ENCODE data around the gene STARD13. TPM values are rescaled to one million over a fixed set of nuclear protein-coding genes. Genes with fewer than 3 reads are reported as not detected.
"Not testable (repeated sequence)": the region's sequence is repeated elsewhere in the genome, so short reads cannot be mapped to it uniquely, and the experiment has no call there.

The STARD13 gene
- total RNA-seq, 1 experiment from 2014 or later, result 11.3 TPM

DNA sequence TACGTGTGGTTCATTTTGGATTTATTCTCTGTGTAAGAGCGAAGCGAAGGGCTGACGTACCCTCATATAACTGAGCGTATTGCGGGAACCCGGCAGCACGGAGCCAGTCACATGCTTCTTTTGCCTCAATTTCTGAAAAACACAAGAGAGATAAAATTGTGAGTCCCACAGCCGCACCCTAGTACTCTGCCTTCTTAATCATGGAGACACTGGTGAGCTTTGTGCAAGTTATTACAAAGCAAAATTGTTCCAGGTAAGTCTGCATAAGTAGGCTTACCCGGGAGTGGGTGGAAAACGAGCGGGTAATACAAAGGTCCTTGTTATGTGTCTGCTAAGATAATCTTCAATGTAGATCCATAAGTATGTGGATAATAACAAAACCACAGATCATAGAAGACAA is 118.1 kb downstream of the STARD13 start:
- Mint-ChIP-seq H3K27ac (ENCODE audit: unreplicated experiment) (no peak overlapping the region), H3K27me3 (ENCODE audit: unreplicated experiment) (no peaks in the 10 kb centered on the region), H3K4me1 (ENCODE audit: low read depth, unreplicated experiment) (no peaks in the 10 kb centered on the region), H3K4me3 (ENCODE audit: low read depth, unreplicated experiment) (no peak overlapping the region), H3K36me3 (ENCODE audit: insufficient read depth, unreplicated experiment) (no peaks in the 10 kb centered on the region), H3K9me3 (ENCODE audit: low read depth, unreplicated experiment) (no peaks in the 10 kb centered on the region)
- intact Hi-C loops (cut with micrococcal nuclease; ENCODE audit: unreplicated experiment), result no loop called here
- CTCF ChIA-PET, result no interaction called here
- TF ChIP-seq, protein P1, sequence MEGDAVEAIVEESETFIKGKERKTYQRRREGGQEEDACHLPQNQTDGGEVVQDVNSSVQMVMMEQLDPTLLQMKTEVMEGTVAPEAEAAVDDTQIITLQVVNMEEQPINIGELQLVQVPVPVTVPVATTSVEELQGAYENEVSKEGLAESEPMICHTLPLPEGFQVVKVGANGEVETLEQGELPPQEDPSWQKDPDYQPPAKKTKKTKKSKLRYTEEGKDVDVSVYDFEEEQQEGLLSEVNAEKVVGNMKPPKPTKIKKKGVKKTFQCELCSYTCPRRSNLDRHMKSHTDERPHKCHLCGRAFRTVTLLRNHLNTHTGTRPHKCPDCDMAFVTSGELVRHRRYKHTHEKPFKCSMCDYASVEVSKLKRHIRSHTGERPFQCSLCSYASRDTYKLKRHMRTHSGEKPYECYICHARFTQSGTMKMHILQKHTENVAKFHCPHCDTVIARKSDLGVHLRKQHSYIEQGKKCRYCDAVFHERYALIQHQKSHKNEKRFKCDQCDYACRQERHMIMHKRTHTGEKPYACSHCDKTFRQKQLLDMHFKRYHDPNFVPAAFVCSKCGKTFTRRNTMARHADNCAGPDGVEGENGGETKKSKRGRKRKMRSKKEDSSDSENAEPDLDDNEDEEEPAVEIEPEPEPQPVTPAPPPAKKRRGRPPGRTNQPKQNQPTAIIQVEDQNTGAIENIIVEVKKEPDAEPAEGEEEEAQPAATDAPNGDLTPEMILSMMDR (IDR thresholded peaks at IDR 0.05; ENCODE audit: unreplicated experiment), result no peak
- no TSS peak for BruUV-seq (replicated peaks)
- DNase-seq, result no peak

DNA sequence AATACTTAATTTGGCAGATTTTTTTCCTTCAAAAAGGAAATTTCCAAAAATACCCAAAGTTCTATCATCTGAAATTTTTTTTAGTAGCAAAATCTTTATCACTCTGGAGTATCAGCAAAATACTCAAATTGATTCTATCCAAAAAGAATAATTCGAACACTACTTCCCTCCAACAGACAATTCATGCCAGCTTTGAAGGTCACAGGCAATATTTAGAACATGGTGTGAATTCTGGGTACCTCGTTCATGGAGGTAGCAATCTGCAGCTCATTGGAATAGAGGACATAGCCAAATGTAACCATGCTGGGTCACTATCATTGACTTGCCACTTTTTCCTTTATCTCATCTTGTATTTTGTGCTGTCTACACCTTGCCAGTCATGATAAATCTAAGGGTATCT is 119.8 kb downstream of the STARD13 start:
- TF ChIP-seq, protein P1 (IDR thresholded peaks at IDR 0.05; ENCODE audit: unreplicated experiment), result no peak
- intact Hi-C loops (cut with micrococcal nuclease; ENCODE audit: unreplicated experiment), result no loop called here
- BruUV-seq (replicated peaks), result no TSS peak
- Mint-ChIP-seq H3K4me1 (ENCODE audit: low read depth, unreplicated experiment) (no peaks in the 10 kb centered on the region), H3K9me3 (ENCODE audit: low read depth, unreplicated experiment) (no peaks in the 10 kb centered on the region), H3K4me3 (ENCODE audit: low read depth, unreplicated experiment) (no peak overlapping the region), H3K27me3 (ENCODE audit: unreplicated experiment) (no peaks in the 10 kb centered on the region), H3K36me3 (ENCODE audit: insufficient read depth, unreplicated experiment) (no peaks in the 10 kb centered on the region), H3K27ac (ENCODE audit: unreplicated experiment) (no peak overlapping the region)
- DNase-seq, result no peak
- CTCF ChIA-PET, result no interaction called here

DNA sequence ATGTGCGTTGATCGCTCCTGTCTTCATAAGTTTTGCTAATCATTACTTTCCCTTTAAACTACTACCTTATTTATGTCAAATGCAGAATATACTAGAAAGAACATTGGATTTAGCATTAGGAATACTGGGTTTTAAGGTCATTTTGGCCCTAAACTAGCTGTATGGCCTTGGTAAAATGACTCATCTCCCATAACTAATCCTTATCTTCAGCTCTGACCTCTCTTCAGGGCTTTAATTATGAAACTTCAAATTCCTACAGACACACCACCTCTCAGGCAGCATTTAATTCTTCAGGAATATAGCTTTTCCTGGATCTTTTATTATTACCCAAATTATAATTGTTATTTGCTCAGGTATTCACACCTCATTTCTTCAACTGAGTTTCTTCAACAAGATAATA is 121.2 kb downstream of the STARD13 start:
- H3K27me3 Mint-ChIP-seq (ENCODE audit: unreplicated experiment), result no peaks in the 10 kb centered on the region
- H3K36me3 Mint-ChIP-seq (ENCODE audit: insufficient read depth, unreplicated experiment), result no peaks in the 10 kb centered on the region
- no peak overlapping the region for H3K27ac Mint-ChIP-seq (ENCODE audit: unreplicated experiment)
- H3K9me3 Mint-ChIP-seq (ENCODE audit: low read depth, unreplicated experiment), result no peaks in the 10 kb centered on the region
- H3K4me1 Mint-ChIP-seq (ENCODE audit: low read depth, unreplicated experiment), result no peaks in the 10 kb centered on the region
- H3K4me3 Mint-ChIP-seq (ENCODE audit: low read depth, unreplicated experiment), result no peak overlapping the region
- intact Hi-C loops (cut with micrococcal nuclease; ENCODE audit: unreplicated experiment), result no loop called here
- TF ChIP-seq, protein P1 (IDR thresholded peaks at IDR 0.05; ENCODE audit: unreplicated experiment), result no peak
- CTCF ChIA-PET, result interaction anchor here (0.6 kb wide), 1 partner anchor 55 kb away, joined by 4 read pairs; no protein-coding TSS in a partner anchor
- DNase-seq, result no peak
- no TSS peak for BruUV-seq (replicated peaks)

DNA sequence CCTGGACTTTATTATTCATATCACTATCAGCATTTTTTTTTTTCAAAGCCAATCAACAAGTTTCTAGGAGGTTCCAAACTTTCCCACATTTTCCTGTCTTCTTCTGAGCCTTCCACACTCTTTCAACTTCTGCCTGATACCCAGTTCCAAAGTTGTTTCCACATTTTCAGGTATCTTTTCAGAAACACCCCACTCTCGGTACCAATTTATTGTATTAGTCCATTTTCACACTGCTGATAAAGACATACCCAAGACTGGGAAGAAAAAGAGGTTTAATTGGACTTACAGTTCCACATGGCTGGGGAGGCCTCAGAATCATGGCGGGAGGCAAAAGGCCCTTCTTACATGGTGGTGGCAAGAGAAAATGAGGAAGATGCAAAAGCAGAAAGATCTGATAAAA is 122.8 kb downstream of the STARD13 start:
- DNase-seq; H3K27ac Mint-ChIP-seq (ENCODE audit: unreplicated experiment); H3K4me3 Mint-ChIP-seq (ENCODE audit: low read depth, unreplicated experiment); intact Hi-C loops (cut with micrococcal nuclease; ENCODE audit: unreplicated experiment); H3K4me1 Mint-ChIP-seq (ENCODE audit: low read depth, unreplicated experiment); CTCF ChIA-PET; H3K27me3 Mint-ChIP-seq (ENCODE audit: unreplicated experiment); H3K36me3 Mint-ChIP-seq (ENCODE audit: insufficient read depth, unreplicated experiment); BruUV-seq (replicated peaks); H3K9me3 Mint-ChIP-seq (ENCODE audit: low read depth, unreplicated experiment): not testable (repeated sequence)

DNA sequence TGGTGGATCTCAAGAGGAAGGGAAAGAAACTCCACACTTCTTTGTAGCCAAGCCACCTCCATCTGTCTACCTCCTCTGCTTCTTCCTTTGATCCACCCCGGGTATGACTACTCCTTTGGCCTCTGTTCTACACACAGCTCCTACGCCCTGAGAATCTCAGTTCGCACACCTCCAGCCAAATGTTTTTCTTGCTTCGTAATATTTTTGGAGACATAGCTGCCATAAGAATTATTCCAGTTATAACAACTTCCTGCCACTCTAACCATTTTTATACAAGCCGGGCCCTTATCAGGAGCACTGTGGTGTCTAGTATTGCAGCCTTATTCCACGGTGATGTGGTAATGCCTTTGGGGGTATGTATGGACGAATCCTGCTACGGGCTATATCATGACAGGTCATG is 126.7 kb downstream of the STARD13 start:
- Mint-ChIP-seq H3K36me3 (ENCODE audit: insufficient read depth, unreplicated experiment) (no peaks in the 10 kb centered on the region), H3K4me1 (ENCODE audit: low read depth, unreplicated experiment) (peaks cover 2% of the 10 kb centered on the region), H3K9me3 (ENCODE audit: low read depth, unreplicated experiment) (no peaks in the 10 kb centered on the region), H3K27me3 (ENCODE audit: unreplicated experiment) (no peaks in the 10 kb centered on the region), H3K4me3 (ENCODE audit: low read depth, unreplicated experiment) (no peak overlapping the region), H3K27ac (ENCODE audit: unreplicated experiment) (no peak overlapping the region)
- CTCF ChIA-PET, result no interaction called here
- no TSS peak for BruUV-seq (replicated peaks)
- intact Hi-C loops (cut with micrococcal nuclease; ENCODE audit: unreplicated experiment), result no loop called here
- TF ChIP-seq, protein P1 (IDR thresholded peaks at IDR 0.05; ENCODE audit: unreplicated experiment), result no peak
- DNase-seq, result no peak

Data from Calu3 (cell line).